HG03108 (cell line): ENCODE measurements around the gene LTBP1.

Experiments used
- ATAC-seq: cut with Tn5 transposase; IDR thresholded peaks from one replicate; pipeline ENCODE4 v1.9.1; 2021; ENCODE audit warnings: moderate library complexity; ENCODE audit not compliant: unreplicated experiment

LTBP1 gene

GRCh38 chr2:33323957-33324356 is 377.2 kb downstream of the LTBP1 start:
- no peak for ATAC-seq

GRCh38 chr2:33326100-33326499 is 379.3 kb downstream of the LTBP1 start:
- no peak for ATAC-seq

- no peak for ATAC-seq
These were observed 386.7 kb downstream of the LTBP1 start for GRCh38 chr2:33333433-33333832.

DNA sequence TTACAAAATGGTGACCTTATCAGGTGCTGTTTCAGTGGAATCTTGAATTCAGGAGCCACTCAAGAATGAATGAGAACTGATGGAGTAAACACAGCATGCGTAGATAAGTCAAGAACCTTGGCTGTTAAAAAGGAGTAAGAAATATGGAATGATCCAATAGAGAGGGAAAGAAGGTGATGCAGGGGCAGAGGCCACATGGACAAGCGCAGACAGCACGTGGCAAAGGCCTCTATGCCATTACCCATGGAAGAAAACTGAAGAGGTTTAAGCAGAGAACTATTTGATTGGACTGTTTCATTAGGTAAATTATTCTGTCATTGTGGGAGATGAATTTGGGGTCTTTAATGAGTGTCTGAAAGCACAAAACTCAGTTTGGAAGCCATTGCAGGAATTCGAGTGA is 387.3 kb downstream of the LTBP1 start:
- ATAC-seq, result no peak

- no peak for ATAC-seq
These were observed 388.8 kb downstream of the LTBP1 start for GRCh38 chr2:33335516-33335915.

- ATAC-seq, result no peak
These were observed 389.4 kb downstream of the LTBP1 start for GRCh38 chr2:33336036-33336625.

- ATAC-seq, result no peak
These were observed 390.7 kb downstream of the LTBP1 start for GRCh38 chr2:33337385-33337960.

- ATAC-seq, result no peak
These were observed 391.2 kb downstream of the LTBP1 start for GRCh38 chr2:33337981-33338380.

DNA sequence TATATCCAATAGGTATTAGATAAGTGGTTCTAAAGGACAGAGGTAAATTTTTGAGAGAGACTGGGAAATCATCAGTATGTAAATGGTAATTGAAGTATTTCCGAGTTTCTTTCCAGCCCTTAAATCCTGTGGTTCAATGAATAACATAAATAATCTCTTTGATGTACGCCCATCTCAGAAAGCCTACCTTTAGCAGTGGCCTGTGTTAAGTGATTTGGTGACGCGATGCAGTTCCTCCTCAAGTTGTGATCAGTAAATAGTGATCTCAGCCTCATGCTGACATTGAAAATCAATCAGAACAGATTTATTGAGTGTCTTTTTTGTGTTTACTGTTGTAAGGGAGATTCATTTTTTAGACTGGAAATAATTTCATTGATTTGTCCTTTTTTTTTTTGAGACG is 392.5 kb downstream of the LTBP1 start:
- ATAC-seq, result no peak

DNA sequence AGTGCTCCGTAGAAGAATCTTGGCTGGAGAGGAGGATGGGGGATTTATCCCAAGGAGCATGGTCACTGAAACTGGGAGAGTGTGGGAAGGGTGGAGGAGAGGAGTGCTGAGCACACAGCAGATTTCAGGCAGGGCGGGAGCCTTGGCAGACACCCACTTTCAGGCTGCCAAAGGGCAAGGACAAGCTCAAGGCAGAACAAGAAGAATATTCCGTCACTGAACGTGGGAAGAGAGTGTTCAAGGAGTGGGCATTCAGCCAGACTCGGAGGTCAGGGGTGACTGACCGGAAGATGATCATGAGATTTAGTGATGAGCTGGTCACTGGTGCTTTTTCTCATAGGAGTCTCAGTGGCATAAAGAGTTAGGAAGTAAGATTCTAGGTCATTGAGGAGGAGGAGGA is 393.5 kb downstream of the LTBP1 start:
- ATAC-seq, result no peak

- no peak for ATAC-seq
These were observed 395.4 kb downstream of the LTBP1 start for GRCh38 chr2:33342171-33342570.

GRCh38 chr2:33342705-33343104 is 396.0 kb downstream of the LTBP1 start:
- ATAC-seq, result no peak

DNA sequence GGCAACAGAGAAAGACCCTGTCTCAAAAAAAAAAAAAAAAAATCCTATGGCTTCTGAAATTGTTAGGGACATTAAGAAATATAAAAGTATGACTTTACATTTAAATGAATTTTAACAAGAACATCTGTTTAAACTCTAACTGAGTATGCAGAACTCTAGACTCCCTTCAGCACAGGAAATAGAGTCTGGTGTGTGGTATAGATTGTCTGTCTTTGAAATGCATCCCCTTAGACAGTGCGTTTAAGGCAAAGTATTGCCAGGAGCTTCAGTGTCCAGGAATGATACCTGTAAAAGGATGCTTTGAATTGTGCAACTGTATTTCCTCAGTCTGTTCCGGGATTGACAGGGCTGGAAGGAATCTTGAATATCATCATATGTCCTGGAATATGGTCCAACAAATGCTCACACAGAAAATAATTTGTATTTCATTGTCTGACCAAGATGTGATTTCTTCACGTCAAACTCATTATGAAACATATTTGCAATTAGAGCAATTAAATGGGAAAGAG is 396.7 kb downstream of the LTBP1 start:
- no peak for ATAC-seq

DNA sequence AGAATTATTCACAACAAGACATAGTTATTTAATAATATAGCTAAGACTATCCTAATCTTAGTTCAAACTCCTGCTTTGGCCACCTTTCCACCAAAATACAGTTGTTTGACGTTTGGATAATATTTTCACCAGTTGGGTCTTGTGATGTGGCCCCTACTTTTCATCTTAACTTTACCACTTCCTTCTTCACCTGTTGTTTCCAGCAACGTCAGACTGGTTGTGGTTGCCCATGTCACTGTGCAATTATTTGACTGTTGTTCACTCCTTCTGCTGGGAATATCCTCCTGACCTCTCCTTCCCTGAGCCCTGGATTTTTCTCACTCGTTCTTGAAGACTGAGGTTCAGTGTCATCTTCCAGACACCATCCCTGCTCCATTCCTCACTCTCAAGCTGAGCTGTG is 397.5 kb downstream of the LTBP1 start:
- no peak for ATAC-seq

DNA sequence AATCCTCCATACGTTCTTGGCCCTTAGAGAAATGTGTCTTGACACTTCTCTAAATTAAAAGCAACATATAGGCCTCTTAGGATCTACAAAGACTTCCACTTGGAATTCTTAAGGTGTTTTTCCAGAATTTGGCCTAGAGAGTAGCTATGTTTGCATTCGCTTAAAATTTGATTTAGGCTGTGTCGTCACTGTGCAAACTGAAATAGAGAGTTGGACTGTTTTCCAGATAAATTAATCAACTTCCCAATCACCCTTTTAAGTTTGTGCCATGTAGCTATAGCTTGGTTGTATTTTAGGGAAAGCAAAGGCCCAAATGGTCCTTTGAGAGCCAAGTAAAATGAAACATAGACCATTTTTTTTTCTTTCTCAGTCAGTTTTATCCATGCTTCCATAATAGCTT is 401.1 kb downstream of the LTBP1 start:
- ATAC-seq, result no peak

GRCh38 chr2:33350632-33351031 is 403.9 kb downstream of the LTBP1 start:
- no peak for ATAC-seq

DNA sequence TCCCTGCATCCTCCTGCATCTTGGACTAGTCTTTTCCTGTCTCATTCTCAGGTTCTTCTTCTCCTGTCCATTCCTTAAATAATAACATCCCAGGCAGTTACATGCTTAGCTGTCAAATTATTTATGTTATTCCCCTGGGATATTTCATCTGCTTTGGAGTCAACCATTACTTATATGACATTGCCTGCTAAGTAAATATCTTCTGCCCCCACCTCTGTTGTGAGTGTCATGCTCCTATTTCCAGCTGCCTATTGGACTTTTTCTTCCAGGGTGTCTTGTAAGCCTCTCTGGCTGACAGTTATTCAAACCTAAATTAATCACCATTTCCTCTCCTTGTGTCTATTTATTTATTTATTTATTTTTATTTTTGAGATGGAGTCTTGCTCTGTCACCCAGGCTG is 405.0 kb downstream of the LTBP1 start:
- ATAC-seq, result no peak

- no peak for ATAC-seq
These were observed 408.2 kb downstream of the LTBP1 start for GRCh38 chr2:33354981-33355380.

- no peak for ATAC-seq
These were observed 412.1 kb downstream of the LTBP1 start for GRCh38 chr2:33358878-33359277.

GRCh38 chr2:33363325-33364298 is 416.9 kb downstream of the LTBP1 start:
- no peak for ATAC-seq

DNA sequence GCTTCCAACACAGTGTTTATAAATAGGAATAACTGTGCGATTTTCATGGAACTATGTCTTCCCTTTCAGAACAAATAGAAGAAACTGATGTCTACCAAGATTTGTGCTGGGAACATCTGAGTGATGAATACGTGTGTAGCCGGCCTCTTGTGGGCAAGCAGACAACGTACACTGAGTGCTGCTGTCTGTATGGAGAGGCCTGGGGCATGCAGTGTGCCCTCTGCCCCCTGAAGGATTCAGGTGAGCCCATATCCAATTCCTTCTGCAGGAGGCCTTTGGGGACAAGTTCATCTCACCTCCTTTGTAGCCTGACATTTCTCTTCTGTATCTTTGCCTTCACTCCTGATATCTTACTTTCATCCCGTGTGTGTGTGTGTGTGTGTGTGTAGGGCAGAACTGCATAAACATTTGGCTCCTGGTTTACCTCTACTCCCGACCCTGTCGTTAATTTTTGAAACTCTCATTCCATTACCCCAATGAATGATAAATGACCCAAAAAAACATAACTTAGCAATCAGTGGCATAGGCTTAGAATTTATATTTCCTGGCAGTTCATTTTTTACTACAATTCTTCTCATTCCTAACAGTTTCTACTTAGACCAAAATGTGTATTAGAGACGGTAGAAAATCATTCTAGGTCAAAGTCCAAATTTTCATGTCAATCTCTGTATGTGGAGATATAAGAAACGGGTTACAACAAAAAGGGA is 418.7 kb downstream of the LTBP1 start:
- ATAC-seq, result no peak
